Neutrophil (primary cell): ENCODE results near the gene CNTNAP2.

Experiments used
- H3K27ac ChIP-seq: fragments of 200-600 bp; sonication (generic); 2 replicates; pipeline ENCODE4 v1.5.1; 2016; ENCODE audit warnings: mild to moderate bottlenecking, moderate library complexity
- H3K27me3 ChIP-seq: fragments of 200-600 bp; sonication (generic); 2 replicates; pipeline ENCODE4 v1.6.0; 2016; ENCODE audit warnings: mild to moderate bottlenecking
- H3K36me3 ChIP-seq: fragments of 200-600 bp; sonication (generic); 2 replicates; pipeline ENCODE4 v1.5.1; 2017
- H3K4me1 ChIP-seq, 2 experiments: fragments of 200-600 bp in 1 of 2; sonication (generic) in 1 of 2; 1 replicate in 1 of 2; 2 replicates in 1 of 2; pipeline versions ENCODE4 v1.5.1 to v1.6.1; 2013 to 2016; ENCODE audit warnings: low read depth in 1 of 2, low read length in 1 of 2, mild to moderate bottlenecking in 1 of 2, moderate library complexity in 1 of 2; ENCODE audit not compliant: control insufficient read depth in 1 of 2, insufficient read depth in 1 of 2
- H3K4me3 ChIP-seq, 2 experiments: fragments of 200-600 bp in 1 of 2; sonication (generic) in 1 of 2; 1 replicate in 1 of 2; 2 replicates in 1 of 2; pipeline ENCODE4 v1.5.1; 2013 to 2016; ENCODE audit warnings: low read depth in 1 of 2, low read length in 1 of 2, mild to moderate bottlenecking in 1 of 2, moderate library complexity in 1 of 2
- H3K9me3 ChIP-seq: fragments of 200-600 bp; sonication (generic); 2 replicates; pipeline ENCODE4 v1.5.1; 2016
- TF ChIP-seq, protein P1 (sequence below): fragments of 200-600 bp; sonication (generic); IDR thresholded peaks from 2 replicates; pipeline ENCODE4 v1.5.1; 2016; ENCODE audit warnings: antibody characterized with exemption

CNTNAP2 gene

DNA sequence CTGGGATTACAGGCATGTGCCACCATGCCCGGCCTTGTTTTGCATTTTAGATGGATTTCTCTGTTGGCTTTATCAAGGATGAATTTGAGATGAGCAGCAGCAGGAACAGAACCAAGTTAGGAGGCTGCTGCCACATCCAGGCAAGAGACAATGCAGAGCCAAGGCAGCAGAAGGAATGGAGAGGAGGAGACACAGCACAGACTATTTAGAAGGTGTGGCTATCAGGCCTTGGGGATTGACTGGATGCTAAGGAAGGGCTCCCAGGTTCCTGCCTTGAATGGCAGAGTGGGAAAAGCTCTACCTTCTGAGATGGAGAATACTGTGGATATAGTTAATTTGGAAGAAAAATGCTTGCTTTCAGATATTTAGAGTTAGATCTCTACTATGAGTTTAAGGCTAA lies 1989.3 kb downstream of the CNTNAP2 start:
- Histone ChIP-seq H3K4me1 (no peaks in the 10 kb centered on the region), H3K27me3 (no peaks in the 10 kb centered on the region), H3K36me3 (no peaks in the 10 kb centered on the region), H3K9me3 (no peaks in the 10 kb centered on the region), H3K4me3 (no peak overlapping the region), H3K27ac (no peak overlapping the region)
- TF ChIP-seq, protein P1, sequence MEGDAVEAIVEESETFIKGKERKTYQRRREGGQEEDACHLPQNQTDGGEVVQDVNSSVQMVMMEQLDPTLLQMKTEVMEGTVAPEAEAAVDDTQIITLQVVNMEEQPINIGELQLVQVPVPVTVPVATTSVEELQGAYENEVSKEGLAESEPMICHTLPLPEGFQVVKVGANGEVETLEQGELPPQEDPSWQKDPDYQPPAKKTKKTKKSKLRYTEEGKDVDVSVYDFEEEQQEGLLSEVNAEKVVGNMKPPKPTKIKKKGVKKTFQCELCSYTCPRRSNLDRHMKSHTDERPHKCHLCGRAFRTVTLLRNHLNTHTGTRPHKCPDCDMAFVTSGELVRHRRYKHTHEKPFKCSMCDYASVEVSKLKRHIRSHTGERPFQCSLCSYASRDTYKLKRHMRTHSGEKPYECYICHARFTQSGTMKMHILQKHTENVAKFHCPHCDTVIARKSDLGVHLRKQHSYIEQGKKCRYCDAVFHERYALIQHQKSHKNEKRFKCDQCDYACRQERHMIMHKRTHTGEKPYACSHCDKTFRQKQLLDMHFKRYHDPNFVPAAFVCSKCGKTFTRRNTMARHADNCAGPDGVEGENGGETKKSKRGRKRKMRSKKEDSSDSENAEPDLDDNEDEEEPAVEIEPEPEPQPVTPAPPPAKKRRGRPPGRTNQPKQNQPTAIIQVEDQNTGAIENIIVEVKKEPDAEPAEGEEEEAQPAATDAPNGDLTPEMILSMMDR: no peak

DNA sequence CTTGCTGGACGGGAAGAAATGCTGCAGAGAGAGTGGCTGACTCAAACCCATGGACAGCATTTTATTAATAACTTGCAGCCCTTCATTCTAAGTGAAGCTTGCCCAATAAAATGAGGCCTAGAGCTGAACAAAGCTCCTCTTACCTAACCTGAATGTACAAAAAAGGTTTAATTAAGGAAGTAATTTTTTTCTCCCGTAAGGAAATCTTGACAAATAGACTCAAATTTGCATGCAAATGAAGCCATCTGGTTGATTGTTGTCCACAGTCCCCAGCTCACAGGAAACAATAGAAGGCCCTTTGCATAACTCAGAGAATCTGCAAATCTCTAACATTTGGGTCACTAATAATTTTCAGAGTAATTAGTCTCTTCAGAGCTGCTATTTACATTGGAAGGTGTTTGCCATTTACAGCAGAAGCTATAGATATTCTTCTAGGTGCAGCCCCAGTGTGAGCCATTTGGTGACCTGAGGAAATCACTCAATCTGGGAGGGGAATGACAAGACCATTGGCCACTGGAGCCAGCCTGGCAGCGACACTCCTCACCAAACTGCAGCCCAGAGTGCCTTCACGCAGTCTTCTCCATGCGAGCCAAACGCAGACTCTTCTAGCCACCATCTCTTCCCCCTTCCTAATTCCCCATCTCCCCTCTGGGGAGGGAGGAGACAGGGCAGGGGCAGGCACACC lies 1991.0 kb downstream of the CNTNAP2 start:
- Histone ChIP-seq H3K36me3 (no peaks in the 10 kb centered on the region), H3K4me1 (no peaks in the 10 kb centered on the region), H3K4me3 (no peak overlapping the region), H3K27ac (no peak overlapping the region), H3K27me3 (no peaks in the 10 kb centered on the region), H3K9me3 (no peaks in the 10 kb centered on the region)
- TF ChIP-seq, protein P1: no peak

DNA sequence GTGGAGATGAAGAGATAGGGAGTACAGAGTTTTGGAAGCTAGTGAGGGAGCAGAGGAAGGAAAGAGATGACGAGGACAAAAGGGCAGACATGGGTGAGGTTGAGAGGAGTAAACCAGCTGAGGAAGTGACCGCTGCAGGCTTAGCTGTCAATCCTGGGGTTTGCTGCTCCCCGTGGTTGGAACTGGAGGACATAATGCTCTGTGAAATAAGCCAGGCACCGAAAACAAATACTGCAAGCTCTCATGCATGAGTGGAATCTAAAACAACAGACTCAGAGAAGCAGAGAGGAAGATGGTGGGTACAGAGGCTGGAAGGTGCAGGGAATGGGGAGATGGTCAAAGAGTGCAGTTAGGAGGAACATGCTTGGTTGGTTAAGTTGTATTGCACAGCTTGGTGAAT lies 1991.8 kb downstream of the CNTNAP2 start:
- TF ChIP-seq, protein P1: no peak
- H3K36me3 ChIP-seq: no peaks in the 10 kb centered on the region
- H3K4me1 ChIP-seq: no peaks in the 10 kb centered on the region
- H3K4me3 ChIP-seq: no peak overlapping the region
- no peak overlapping the region for H3K27ac ChIP-seq
- no peaks in the 10 kb centered on the region for H3K27me3 ChIP-seq
- no peaks in the 10 kb centered on the region for H3K9me3 ChIP-seq

DNA sequence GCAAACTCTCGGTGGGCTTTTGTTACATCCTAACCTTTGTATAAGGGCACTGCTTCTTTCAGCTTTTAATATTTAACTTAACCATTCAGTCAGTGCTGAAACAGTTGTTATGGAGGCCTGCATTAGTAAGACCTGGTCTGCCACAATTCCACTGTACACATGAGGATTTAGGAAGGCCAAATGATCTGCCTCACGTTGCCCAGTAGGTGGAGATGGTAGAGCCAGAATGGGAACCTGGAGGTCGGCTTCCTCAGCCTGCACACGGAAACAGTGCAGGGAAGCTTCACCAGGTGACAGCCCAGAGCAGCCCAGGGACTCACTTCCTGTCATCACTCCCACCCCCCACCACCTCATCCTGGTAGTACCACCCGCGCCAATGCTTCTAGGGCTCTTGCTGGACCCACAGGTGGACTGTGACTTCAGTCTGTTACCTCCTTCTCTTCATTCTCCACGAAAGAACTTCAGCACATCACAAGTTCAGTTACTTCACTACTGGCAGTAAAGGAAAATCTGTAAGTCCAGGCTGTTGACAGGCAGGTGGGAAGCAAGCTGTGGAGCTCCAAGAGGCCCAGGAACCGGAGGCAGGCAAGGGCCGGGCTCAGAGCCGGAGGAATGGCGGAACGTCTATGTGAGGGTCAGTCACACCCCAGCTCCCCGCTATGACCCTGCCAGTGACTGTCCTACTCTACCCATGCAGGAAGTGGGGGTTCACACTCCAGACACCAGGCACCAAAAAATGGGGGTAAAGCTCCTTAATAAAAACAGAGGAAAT lies 1993.7 kb downstream of the CNTNAP2 start:
- Histone ChIP-seq H3K27me3 (no peaks in the 10 kb centered on the region), H3K9me3 (no peaks in the 10 kb centered on the region), H3K36me3 (no peaks in the 10 kb centered on the region), H3K4me3 (no peak overlapping the region), H3K4me1 (no peaks in the 10 kb centered on the region), H3K27ac (no peak overlapping the region)
- TF ChIP-seq, protein P1: no peak

DNA sequence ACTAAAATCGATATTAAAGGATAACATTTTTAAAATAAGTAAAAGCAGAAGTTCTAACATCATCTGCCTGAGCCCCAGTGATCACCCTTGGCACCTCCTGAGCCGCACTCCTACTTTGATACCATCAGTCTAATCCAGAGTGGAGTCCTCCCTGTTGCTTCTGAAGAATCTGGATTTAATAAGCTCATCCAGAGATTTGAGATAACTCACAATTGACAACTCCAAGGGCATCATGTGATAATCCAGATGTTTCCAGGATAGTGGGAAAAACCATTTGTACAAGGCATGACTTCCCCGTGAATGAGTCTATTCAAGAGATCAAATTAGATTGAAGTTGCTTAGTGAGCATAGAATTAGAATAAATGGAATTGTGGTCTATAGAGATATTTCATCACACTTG lies 1998.2 kb downstream of the CNTNAP2 start:
- H3K27me3 ChIP-seq: no peaks in the 10 kb centered on the region
- H3K27ac ChIP-seq: no peak overlapping the region
- no peaks in the 10 kb centered on the region for H3K9me3 ChIP-seq
- H3K4me1 ChIP-seq: no peaks in the 10 kb centered on the region
- H3K36me3 ChIP-seq: no peaks in the 10 kb centered on the region
- H3K4me3 ChIP-seq: no peak overlapping the region
- TF ChIP-seq, protein P1: no peak
